Measurements from ENCODE around the gene IGDCC3.

Gene IGDCC3

GRCh38 chr15:65326117-65326526, 51.7 kb downstream of the IGDCC3 start:
- no peak for DNase-seq (ENCODE audit: low spot score)
- CTCF ChIA-PET: interaction anchor here (2.1 kb wide), 1 partner anchor 60 kb away, joined by 9 read pairs; no protein-coding TSS in a partner anchor
- POLR2A ChIA-PET (ENCODE audit: low non-redundant PET): interaction anchor here (0.6 kb wide), 1 partner anchor 1215 kb away, joined by 3 read pairs; no protein-coding TSS in a partner anchor
- H3K27ac ChIP-seq: no peak overlapping the region
- TF ChIP-seq CTCF (conservative IDR thresholded peaks at IDR 0.05; ENCODE audit: low read depth): no peak

GRCh38 chr15:65323071-65323511, 54.7 kb downstream of the IGDCC3 start:
- no peak for DNase-seq (ENCODE audit: low spot score)
- POLR2A ChIA-PET (ENCODE audit: low non-redundant PET): no interaction called here
- H3K27ac ChIP-seq: no peak overlapping the region
- TF ChIP-seq CTCF (conservative IDR thresholded peaks at IDR 0.05; ENCODE audit: low read depth): no peak
- CTCF ChIA-PET: interaction anchor here (0.6 to 2.7 kb wide), 3 partner anchors 48 to 62 kb away, joined by 3 to 33 read pairs (median 4); no protein-coding TSS in a partner anchor

GRCh38 chr15:65318870-65319356, 58.9 kb downstream of the IGDCC3 start:
- POLR2A ChIA-PET (ENCODE audit: low non-redundant PET): no interaction called here
- peak; percentile 96 for TF ChIP-seq CTCF (conservative IDR thresholded peaks at IDR 0.05; ENCODE audit: low read depth)
- CTCF ChIA-PET: interaction anchor here (0.5 to 1.9 kb wide), 19 partner anchors 12 to 1020 kb away, joined by 3 to 25 read pairs (median 4); no protein-coding TSS in a partner anchor
- no peak overlapping the region for H3K27ac ChIP-seq
- DNase-seq (ENCODE audit: low spot score): peak; percentile 90

DNA sequence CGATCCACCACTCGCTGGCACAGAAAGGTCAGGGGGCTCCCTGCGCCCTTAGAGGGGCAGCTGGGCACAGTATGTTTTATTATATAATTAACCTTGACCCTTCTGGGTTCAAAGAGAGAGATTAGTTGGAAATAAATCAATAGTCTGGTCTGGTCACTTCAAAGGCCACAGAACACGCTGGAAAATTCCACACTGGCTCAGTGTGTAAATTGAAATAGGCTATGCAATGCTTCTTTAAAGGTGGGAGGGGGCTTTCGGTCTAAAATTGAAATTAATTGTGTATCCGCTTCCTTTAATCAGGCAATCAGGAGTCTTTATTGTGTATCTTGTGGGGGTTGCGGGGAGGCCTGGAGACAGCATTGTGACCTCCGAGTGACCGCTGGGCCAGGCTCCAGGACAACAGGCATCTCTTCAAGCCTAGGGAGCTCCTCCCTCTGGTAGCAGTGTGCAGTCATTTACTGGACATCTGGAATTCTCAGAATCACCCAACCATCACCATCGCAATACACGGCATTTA, 65.3 kb downstream of the IGDCC3 start:
- ChIA-PET CTCF (interaction anchor here (1.5 kb wide), 1 partner anchor 73 kb away, joined by 4 read pairs; no protein-coding TSS in a partner anchor), POLR2A (ENCODE audit: low non-redundant PET) (interaction anchor here (0.6 to 1.1 kb wide), 2 partner anchors 8 to 178 kb away, joined by 3 to 4 read pairs; partner anchors contain the start of gene RNU5B-1)
- DNase-seq (ENCODE audit: low spot score): no peak
- no peak for TF ChIP-seq CTCF (conservative IDR thresholded peaks at IDR 0.05; ENCODE audit: low read depth)
- H3K27ac ChIP-seq: no peak overlapping the region

DNA sequence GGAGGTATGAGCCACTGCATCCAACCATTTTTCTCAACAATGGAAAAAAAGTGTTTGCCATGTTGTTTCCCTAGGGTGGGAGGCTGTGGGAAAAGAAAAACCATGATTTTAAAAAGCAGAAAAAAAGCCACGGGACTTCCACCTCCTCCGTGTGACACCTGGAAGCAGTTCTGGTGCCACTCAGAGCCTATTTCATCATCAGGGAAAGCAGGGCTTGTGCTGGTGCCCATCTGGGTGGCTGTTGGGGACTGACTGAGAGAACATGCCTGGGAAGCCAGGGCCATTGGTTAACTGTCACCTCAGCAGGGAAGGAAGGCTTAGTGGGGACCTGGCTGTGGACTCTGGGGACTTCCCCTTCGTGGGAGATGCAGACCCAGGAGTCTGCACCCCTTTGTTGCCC, 66.0 kb downstream of the IGDCC3 start:
- POLR2A ChIA-PET (ENCODE audit: low non-redundant PET): no interaction called here
- TF ChIP-seq CTCF (conservative IDR thresholded peaks at IDR 0.05; ENCODE audit: low read depth): no peak
- no peak overlapping the region for H3K27ac ChIP-seq
- DNase-seq (ENCODE audit: low spot score): no peak
- CTCF ChIA-PET: no interaction called here

DNA sequence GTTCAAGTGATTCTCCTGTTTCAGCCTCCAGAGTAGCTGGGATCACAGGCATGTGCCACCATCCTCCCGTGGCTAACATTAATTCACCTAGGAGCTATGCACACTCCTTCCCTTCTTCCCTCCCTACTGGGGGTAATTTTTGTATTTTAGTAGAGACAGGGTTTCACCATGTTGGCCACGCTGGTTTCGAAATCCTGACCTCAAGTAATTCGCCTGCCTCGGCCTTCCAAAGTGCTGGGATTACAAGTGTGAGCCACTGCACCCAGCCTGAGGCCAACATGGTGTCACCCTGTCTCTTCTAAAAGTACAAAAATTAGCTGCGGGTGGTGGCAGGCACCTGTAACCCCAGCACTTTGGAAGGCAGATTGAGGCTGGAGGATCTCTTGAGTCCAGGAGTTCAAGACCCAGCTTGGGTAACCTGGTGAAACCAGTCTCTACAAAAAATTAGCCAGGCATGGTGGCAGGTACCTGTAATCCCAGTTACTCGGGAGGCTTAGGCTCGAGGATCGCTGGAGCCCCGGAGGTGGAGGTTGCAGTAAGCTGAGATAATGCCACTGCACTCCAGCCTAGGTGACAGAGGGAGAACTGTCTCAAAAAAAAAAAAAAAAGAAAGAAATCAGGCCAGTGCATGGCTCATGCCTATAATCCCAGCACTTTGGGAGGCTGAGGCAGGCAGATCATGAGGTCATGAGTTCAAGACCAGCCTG, 67.2 kb downstream of the IGDCC3 start:
- no peak overlapping the region for H3K27ac ChIP-seq
- no peak for TF ChIP-seq CTCF (conservative IDR thresholded peaks at IDR 0.05; ENCODE audit: low read depth)
- ChIA-PET CTCF (interaction anchor here (1.2 to 1.5 kb wide), 2 partner anchors 75 to 277 kb away, joined by 4 read pairs; no protein-coding TSS in a partner anchor), POLR2A (ENCODE audit: low non-redundant PET) (interaction anchor here (0.5 kb wide), 2 partner anchors 37 to 125 kb away, joined by 4 read pairs; partner anchors contain the start of gene CLPX)
- no peak for DNase-seq (ENCODE audit: low spot score)

All from RWPE1 (cell line).